ENCODE data around the gene PDE4A.

GRCh38 chr19:10374931-10375330, 45.4 kb upstream of the PDE4A start:
- TF ChIP-seq CTCF (IDR thresholded peaks at IDR 0.05; ENCODE audit: extremely low read depth in 1 of 2, insufficient read depth in 1 of 2, low read depth in 1 of 2, low read length in 2 of 2) (no peak), EZH2 (IDR thresholded peaks at IDR 0.05; ENCODE audit: borderline replicate concordance, low read depth, low read length, severe bottlenecking) (no peak), GATA2 (IDR thresholded peaks at IDR 0.05; ENCODE audit: insufficient read depth, insufficient read length, low read depth, low read length) (no peak)

Data from endothelial cell of umbilical vein (primary cell).